ENCODE measurements around the gene SEPTIN12.

DNA sequence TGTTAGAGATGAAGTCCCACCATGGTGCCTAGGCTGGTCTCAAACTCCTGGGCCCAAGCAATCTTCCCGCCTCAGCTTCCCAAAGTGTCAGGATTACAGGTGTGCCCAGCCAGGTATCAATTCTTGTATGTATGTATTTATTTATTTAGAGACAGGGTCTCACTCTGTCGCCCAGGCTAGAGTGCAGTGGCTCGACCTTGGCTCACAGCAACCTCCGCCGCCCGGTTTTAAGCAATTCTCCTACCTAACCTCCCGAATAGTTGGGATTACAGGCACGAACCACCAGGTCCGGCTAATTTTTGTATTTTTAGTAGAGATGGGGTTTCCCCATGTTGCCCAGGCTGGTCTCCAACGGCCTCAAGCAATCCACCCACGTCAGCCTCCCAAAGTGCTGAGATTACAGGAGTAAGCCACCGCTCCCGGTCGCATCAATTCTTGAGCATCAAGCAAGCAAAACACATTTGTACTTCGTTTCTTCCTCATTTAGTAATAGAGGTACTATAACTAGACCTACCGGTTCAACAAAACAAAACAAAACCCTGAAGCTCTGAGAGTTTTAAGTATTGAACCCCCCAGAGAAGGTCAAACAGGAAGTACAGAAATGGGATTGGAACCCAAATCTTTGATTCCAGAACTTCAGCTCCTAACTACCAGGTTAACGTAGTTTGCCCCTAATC, 20.1 kb downstream of the SEPTIN12 start:
- TF ChIP-seq, protein P1, sequence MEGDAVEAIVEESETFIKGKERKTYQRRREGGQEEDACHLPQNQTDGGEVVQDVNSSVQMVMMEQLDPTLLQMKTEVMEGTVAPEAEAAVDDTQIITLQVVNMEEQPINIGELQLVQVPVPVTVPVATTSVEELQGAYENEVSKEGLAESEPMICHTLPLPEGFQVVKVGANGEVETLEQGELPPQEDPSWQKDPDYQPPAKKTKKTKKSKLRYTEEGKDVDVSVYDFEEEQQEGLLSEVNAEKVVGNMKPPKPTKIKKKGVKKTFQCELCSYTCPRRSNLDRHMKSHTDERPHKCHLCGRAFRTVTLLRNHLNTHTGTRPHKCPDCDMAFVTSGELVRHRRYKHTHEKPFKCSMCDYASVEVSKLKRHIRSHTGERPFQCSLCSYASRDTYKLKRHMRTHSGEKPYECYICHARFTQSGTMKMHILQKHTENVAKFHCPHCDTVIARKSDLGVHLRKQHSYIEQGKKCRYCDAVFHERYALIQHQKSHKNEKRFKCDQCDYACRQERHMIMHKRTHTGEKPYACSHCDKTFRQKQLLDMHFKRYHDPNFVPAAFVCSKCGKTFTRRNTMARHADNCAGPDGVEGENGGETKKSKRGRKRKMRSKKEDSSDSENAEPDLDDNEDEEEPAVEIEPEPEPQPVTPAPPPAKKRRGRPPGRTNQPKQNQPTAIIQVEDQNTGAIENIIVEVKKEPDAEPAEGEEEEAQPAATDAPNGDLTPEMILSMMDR (IDR thresholded peaks at IDR 0.05) = no peak
- no peak for TF ChIP-seq ZBTB21 (CRISPR knock-in tag; IDR thresholded peaks at IDR 0.05; ENCODE audit: borderline replicate concordance)
